Smooth muscle cell (in vitro differentiated cells): ENCODE measurements around the gene NFKBIZ. TPM values are rescaled to one million over a fixed set of nuclear protein-coding genes. Genes with fewer than 3 reads are reported as not detected.

Source experiments
- DNase-seq: peaks from one replicate; lab custom pipeline; 2025; ENCODE audit not compliant: unreplicated experiment; lab: John Stamatoyannopoulos, UW
- H2AFZ ChIP-seq: fragments of 200-600 bp; sonication (generic); 2 replicates; pipeline ENCODE4 v1.6.0; 2016; ENCODE audit warnings: antibody characterized with exemption, low read depth, mild to moderate bottlenecking
- H3F3A ChIP-seq: fragments of 200-600 bp; sonication (generic); 2 replicates; pipeline ENCODE4 v1.6.0; 2017; ENCODE audit warnings: antibody characterized with exemption, low read depth
- H3K27ac ChIP-seq: fragments of 200-600 bp; sonication (generic); 2 replicates; pipeline ENCODE4 v1.5.1; 2016; ENCODE audit warnings: low read depth, mild to moderate bottlenecking
- H3K27me3 ChIP-seq: fragments of 200-600 bp; sonication (generic); 2 replicates; pipeline ENCODE4 v1.6.1; 2016; ENCODE audit warnings: low read depth, mild to moderate bottlenecking
- H3K36me3 ChIP-seq: fragments of 200-600 bp; sonication (generic); 2 replicates; pipeline ENCODE4 v1.5.1; 2016; ENCODE audit warnings: low read depth
- H3K4me1 ChIP-seq: fragments of 200-600 bp; sonication (generic); 2 replicates; pipeline ENCODE4 v1.5.1; 2016; ENCODE audit warnings: low read depth
- H3K4me2 ChIP-seq: fragments of 200-600 bp; sonication (generic); 2 replicates; pipeline ENCODE4 v1.6.0; 2016; ENCODE audit warnings: mild to moderate bottlenecking
- H3K4me3 ChIP-seq: fragments of 200-600 bp; sonication (generic); 2 replicates; pipeline ENCODE4 v1.5.1; 2016; ENCODE audit warnings: mild to moderate bottlenecking
- H3K79me2 ChIP-seq: fragments of 200-600 bp; sonication (generic); 2 replicates; pipeline ENCODE4 v1.6.0; 2016; ENCODE audit warnings: low read depth, mild to moderate bottlenecking
- H3K9ac ChIP-seq: fragments of 200-600 bp; sonication (generic); 2 replicates; pipeline ENCODE4 v1.6.0; 2016; ENCODE audit warnings: low read depth
- H3K9me3 ChIP-seq: fragments of 200-600 bp; sonication (generic); replicated peaks from 2 replicates; pipeline ENCODE4 v1.5.1; 2016; ENCODE audit warnings: low read depth
- H4K20me1 ChIP-seq: fragments of 200-600 bp; sonication (generic); 2 replicates; pipeline ENCODE4 v1.6.0; 2016; ENCODE audit warnings: low read depth
- CTCF ChIP-seq: fragments of 200-600 bp; sonication (generic); IDR thresholded peaks from 2 replicates; pipeline ENCODE4 v1.5.1; 2017; ENCODE audit warnings: borderline replicate concordance, mild to moderate bottlenecking, antibody characterized with exemption; ENCODE audit not compliant: insufficient read depth, poor library complexity, severe bottlenecking
- WGBS: methylation state at CpG from one replicate; pipeline ENCODE4 v1.1.7; 2016; ENCODE audit warnings: low lambda C conversion rate; 5-methylcytosine and 5-hydroxymethylcytosine counted together
- polyA plus RNA-seq: library from polyadenylated mRNA; unstranded; fragments of >200 nt; fragmentation: Nextera tagmentation; extraction: Ambion mirVana; gene quantifications from 2 replicates; pipeline ENCODE4 v1.2.1, GENCODE V29; 2016
- total RNA-seq: library from RNA; depleted of rRNA; stranded (reverse); fragments of >200 nt; gene quantifications from 2 replicates; pipeline ENCODE4 v1.2.3, GENCODE V29; 2014

The NFKBIZ gene
- total and polyA plus RNA-seq, 2 experiments from 2014 or later = 236 to 306 TPM

GRCh38 chr3:101842245-101842934, 6.9 kb upstream of the NFKBIZ start:
- Histone ChIP-seq H3K36me3 (no peaks in the 10 kb centered on the region), H3K79me2 (peaks cover 9% of the 10 kb centered on the region), H3K27me3 (no peaks in the 10 kb centered on the region), H4K20me1 (no peaks in the 10 kb centered on the region), H3K9ac (no peak overlapping the region), H3K27ac (no peak overlapping the region), H2AFZ (no peak overlapping the region), H3K4me1 (peaks cover 9% of the 10 kb centered on the region), H3K9me3 (no peaks in the 10 kb centered on the region), H3K4me3 (no peak overlapping the region), H3F3A (peaks cover 2% of the 10 kb centered on the region), H3K4me2 (no peak overlapping the region)
- no peak for TF ChIP-seq CTCF
- no peak for DNase-seq
- WGBS = 52% methylated on average over 2 of the region's 2 CpGs

- H3K4me2 ChIP-seq = no peak overlapping the region
- peaks cover 10% of the 10 kb centered on the region for H3K4me1 ChIP-seq
- H2AFZ ChIP-seq = no peak overlapping the region
- 88% methylated on average over 3 of the region's 3 CpGs for WGBS
- no peak overlapping the region for H3K9ac ChIP-seq
- no peaks in the 10 kb centered on the region for H3K27me3 ChIP-seq
- H4K20me1 ChIP-seq = no peaks in the 10 kb centered on the region
- peaks cover 2% of the 10 kb centered on the region for H3F3A ChIP-seq
- no peak overlapping the region for H3K27ac ChIP-seq
- H3K4me3 ChIP-seq = no peak overlapping the region
- DNase-seq = no peak
- H3K9me3 ChIP-seq = no peaks in the 10 kb centered on the region
- peaks cover 9% of the 10 kb centered on the region for H3K79me2 ChIP-seq
- TF ChIP-seq CTCF = no peak
- H3K36me3 ChIP-seq = no peaks in the 10 kb centered on the region
These were observed 6.4 kb upstream of the NFKBIZ start for GRCh38 chr3:101842935-101843330.

- WGBS = 95% methylated on average over 2 of the region's 2 CpGs
- H3K27ac ChIP-seq = no peak overlapping the region
These were observed 3.9 kb upstream of the NFKBIZ start for GRCh38 chr3:101845425-101845824.

More at GRCh38 chr3:101845425-101845824, 3.9 kb upstream of the NFKBIZ start:
- Histone ChIP-seq H2AFZ (no peak overlapping the region), H3K4me1 (peaks cover 19% of the 10 kb centered on the region), H3F3A (peaks cover 16% of the 10 kb centered on the region), H3K79me2 (peaks cover 19% of the 10 kb centered on the region), H3K36me3 (no peaks in the 10 kb centered on the region), H4K20me1 (peaks cover 11% of the 10 kb centered on the region), H3K4me3 (no peak overlapping the region), H3K4me2 (no peak overlapping the region), H3K9me3 (no peaks in the 10 kb centered on the region), H3K27me3 (no peaks in the 10 kb centered on the region), H3K9ac (no peak overlapping the region)
- TF ChIP-seq CTCF = no peak
- DNase-seq = no peak
